CMK (cell line): ENCODE results near the gene CILP.
"Not testable (repeated sequence)": the region's sequence is repeated elsewhere in the genome, so short reads cannot be mapped to it uniquely, and the experiment has no call there.

Experiments
- DNase-seq: peaks from one replicate; pipeline ENCODE4 v3.0.0-alpha.2; 2010; ENCODE audit warnings: low read depth

Gene CILP

DNA sequence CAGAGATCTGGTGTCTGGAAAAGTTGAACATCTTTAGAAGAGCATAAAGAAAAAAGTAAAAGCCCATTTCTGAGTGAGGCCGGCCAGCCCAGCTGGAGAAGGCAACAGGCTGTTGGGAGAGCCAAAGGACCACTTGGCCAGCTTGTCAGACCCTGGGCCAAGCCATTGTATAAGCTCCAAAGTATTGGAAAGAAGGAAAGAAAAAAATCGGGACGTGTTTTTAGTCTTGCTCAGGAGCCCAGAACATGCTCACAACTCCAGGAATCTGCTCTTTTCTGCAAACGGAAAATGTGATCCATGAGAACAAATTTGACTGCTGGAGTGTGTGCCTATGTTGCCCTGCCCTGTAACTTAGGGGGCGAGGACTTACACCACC, 15.7 kb downstream of the CILP start:
- no peak for DNase-seq

GRCh38 chr15:65194826-65195547, 16.3 kb downstream of the CILP start:
- no peak for DNase-seq

- DNase-seq, result no peak
These were observed 19.3 kb downstream of the CILP start for GRCh38 chr15:65192016-65192415.

GRCh38 chr15:65189102-65189740, 22.1 kb downstream of the CILP start:
- no peak for DNase-seq

GRCh38 chr15:65188472-65188871, 22.8 kb downstream of the CILP start:
- not testable (repeated sequence) for DNase-seq

- DNase-seq, result peak; percentile 87
These were observed 26.2 kb downstream of the CILP start, which contains the start of gene CLPX for GRCh38 chr15:65184868-65185717. TSS of gene CLPX (minus strand) at chr15:65185342. CDS start at chr15:65185153, 189 bp downstream.

DNA sequence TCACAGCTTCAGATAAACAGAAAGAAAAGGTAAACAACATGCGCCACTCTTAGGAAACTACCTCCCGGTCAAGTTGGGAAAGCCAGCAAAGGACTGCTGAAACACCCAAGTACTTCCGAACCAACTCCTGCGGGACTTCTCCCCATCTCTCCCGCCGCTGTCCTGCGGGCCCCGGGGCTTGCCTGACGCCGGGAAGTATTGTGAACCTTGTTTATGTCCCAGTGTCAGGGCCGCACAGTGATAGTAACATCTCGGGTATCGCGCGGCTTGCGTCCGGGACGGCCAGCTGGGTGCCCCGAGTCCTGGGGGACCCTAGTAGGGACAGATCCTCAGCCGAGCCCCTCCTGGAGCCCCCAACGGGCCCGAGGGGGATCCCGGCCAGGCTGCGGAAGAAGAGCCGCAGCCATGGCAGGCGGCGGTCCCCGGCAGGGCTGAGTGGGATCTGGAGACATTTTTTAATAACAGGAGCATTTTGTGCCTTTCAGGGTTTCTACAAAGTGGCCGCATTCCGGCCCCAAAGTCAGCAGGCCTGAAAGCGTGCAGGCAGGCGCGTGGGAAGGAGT, 26.9 kb downstream of the CILP start:
- DNase-seq, result no peak

DNA sequence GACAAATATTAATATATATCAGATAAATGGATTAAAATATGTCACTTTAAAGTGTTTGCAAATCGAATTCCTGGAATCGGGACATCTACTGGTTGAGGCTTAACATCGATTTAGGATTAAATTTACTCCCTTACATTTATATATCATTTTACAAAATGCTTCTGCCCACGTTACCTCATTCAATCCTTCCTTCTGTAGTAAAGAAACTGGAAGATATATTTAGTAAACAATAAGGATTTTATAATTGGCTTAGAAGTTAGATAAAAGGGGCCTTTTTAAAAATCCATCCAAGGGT, 27.5 kb downstream of the CILP start:
- DNase-seq, result no peak

DNA sequence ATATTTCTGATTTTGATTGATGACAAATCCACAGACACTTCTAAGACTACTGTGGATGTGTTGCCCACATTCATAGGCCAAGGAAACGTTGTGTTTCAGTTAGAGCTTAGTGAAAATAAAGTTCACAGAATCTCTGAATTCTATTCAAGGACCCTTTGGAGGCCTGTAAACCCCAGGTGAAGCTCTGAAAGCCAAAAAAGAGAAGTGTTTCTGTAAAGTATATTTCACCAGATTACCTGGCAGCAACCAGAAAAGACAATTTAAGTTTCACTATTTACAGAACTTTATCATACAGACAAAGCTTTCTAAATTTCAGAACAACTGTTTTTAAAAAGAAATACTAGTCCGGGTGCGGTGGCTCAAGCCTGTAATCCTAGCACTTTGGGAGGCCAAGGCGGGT, 28.7 kb downstream of the CILP start:
- DNase-seq, result no peak

DNA sequence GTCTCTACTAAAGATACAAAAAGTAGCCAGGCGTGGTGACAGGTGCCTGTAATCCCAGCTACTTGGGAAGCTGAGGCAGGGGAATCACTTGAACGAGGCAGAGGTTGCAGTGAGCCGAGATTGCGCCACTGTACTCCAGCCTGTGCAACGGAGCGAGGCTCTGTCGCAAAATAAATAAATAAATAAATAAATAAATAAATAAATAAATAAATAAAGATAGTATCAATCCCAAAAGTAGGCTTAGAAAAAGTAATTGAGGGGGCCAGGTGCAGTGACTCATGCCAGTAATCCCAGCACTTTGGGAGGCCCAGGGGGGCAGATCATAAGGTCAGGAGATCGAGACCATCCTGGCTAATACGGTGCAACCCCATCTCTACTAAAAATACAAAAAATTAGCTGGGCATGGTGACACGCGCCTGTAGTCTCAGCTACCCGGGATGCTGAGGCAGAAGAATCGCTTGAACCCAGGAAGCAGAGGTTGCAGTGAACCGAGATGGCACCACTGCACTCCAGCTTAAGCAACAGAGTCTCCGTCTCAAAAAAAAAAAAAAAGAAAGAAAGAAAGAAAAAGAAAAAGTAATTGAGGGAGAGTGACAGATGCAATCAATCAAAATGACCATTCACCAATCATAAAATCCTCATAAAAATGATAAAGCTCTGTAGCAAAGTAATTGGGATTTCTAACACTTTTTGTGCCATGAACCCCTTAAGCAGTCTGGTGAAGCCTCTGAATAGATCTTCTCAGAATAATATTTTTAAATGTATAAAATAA, 29.5 kb downstream of the CILP start:
- not testable (repeated sequence) for DNase-seq

- no peak for DNase-seq
These were observed 31.1 kb downstream of the CILP start for GRCh38 chr15:65180167-65180566.

- DNase-seq, result no peak
These were observed 33.4 kb downstream of the CILP start for GRCh38 chr15:65177901-65178300.

GRCh38 chr15:65176056-65176455, 35.2 kb downstream of the CILP start:
- DNase-seq, result no peak

DNA sequence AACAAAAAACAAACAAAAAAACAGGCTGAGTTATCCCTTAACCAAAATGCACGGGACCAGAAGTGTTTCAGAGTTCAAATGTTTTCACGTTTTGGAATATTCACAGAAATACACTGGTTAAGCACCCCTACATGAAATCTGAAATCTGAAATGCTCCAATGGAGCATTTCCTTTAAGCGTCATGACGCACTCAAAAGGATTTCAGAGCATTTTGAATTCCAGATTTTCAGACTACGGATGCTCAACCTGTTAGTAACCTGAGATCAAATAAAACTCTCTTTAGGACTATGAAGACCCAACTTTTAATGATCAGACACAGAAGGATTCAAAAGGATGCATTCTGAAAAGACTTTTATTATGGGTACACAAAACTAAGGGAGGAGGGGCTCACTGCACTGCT, 35.8 kb downstream of the CILP start:
- no peak for DNase-seq

- DNase-seq, result no peak
These were observed 36.8 kb downstream of the CILP start for GRCh38 chr15:65174509-65174908.

DNA sequence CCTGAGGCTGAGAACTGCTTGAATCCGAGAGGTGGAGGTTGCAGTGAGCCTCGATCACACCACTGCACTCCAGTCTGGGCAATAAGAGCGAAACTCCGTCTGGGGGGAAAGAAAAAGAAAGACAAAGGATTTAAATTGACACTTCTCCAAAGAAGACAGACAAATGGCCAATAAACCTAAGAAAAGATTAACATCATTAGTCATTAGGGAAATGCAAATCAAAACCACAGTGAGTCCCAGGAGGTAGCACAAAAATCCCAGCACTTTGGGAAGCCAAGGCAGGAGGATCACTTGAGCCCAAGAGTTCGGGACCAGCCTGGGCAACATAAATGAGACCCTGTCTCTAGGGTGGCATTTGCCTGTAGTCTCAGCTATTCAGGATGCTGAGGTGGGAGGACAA, 38.7 kb downstream of the CILP start:
- no peak for DNase-seq

- DNase-seq, result no peak
These were observed 39.8 kb downstream of the CILP start for GRCh38 chr15:65171428-65171827.

- DNase-seq, result no peak
These were observed 45.4 kb downstream of the CILP start for GRCh38 chr15:65165875-65166274.

DNA sequence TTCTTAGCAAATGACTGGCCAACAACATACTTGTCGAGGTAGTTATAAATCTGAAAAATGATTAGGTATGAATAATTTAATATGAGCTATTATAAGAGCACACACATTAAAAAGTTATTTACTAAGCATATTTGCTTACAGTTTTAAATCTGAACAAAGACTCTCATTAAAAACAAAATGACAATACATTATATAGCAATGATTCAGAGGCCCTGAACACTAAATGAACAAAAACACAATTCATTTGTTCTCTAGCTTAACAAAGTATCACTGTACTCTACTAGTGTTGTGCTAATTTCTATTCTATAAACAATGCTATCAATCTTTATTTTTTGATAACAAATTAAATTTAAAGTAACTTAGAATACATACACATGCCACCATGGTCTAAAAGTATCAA, 47.1 kb downstream of the CILP start:
- no peak for DNase-seq

DNA sequence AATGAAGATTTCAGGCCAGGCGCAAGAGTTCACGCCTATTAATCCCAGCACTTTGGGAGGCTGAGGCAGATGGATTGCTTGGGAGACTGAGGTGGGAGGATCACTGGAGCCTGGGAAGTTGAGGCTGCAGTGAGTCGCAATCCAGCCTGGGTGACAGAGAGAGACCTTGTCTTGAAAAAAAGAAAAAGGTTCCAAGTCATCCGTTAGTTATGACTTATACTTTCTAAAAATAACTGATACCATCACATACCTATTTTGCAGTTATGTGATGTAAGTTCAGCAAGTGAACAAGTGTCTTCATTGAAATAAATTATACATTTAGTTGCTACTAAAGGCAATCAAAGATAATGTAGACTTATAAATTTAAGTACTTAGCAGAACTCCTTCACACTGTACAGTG, 48.2 kb downstream of the CILP start:
- DNase-seq, result no peak

- DNase-seq, result no peak
These were observed 54.6 kb downstream of the CILP start for GRCh38 chr15:65156692-65157091.

DNA sequence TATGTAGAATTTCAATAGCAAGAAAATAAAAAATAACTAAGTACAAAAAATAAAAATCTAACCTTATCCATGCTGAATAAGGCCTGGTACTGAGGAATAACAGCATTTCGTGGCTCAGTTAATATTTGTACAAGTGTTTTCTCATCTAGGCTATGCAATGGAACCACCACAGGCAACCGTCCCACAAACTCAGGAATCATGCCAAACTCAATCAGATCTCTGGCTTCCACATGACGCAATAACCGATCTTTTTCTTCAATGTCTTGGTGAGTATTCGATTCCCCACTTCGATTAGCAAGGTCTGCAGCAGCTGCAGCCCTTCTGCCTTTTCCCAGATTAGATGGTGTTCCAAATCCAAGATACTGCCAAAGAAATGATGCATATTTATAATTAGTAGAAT, 56.6 kb downstream of the CILP start:
- no peak for DNase-seq
